Brain pericyte (primary cell): ENCODE measurements around the gene LRRC8D.
"Not testable (repeated sequence)": the region's sequence is repeated elsewhere in the genome, so short reads cannot be mapped to it uniquely, and the experiment has no call there.

ENCODE experiments used
- DNase-seq: peaks from one replicate; pipeline ENCODE4 v3.0.0-alpha.2; 2012; ENCODE audit warnings: low read depth, low spot score

LRRC8D gene

DNA sequence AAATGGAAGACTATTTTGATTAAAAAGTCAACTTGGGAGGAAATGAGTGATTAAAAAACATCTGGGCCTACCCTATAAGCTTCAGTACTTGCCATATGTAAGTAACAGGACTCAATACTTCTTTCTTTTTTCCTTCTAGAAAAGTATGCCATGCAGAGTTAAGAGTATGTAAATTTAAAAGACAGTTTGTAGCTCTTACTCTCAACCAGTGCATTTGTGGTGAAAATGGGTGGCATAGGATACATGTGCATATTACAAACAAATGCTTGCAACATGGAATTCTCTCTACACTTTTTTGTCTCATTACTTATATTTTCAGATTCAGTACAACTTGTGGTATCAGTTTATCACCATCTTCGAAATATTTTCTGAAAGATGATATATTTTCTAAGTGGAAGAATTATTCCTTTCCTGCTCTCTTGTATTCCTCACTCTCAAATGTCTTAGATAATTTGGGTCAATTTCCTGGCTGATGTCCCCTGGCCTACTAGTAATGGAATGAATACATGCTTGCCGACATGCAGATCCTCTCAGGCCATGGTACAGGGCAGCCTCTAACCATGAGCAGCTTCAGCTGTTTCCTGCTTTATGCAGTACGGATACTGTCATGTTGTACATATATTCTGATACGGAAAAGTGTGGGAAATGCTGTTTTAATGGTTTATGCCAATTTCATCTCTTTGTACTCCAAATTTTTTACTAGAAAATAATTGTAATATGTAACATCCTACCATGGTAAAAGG, 92.7 kb downstream of the LRRC8D start:
- no peak for DNase-seq

GRCh38 chr1:89917353-89917752, 96.5 kb downstream of the LRRC8D start:
- no peak for DNase-seq

GRCh38 chr1:89918127-89918793, 97.4 kb downstream of the LRRC8D start:
- no peak for DNase-seq

- no peak for DNase-seq
Measured at GRCh38 chr1:89918794-89919155, 97.9 kb downstream of the LRRC8D start.

DNA sequence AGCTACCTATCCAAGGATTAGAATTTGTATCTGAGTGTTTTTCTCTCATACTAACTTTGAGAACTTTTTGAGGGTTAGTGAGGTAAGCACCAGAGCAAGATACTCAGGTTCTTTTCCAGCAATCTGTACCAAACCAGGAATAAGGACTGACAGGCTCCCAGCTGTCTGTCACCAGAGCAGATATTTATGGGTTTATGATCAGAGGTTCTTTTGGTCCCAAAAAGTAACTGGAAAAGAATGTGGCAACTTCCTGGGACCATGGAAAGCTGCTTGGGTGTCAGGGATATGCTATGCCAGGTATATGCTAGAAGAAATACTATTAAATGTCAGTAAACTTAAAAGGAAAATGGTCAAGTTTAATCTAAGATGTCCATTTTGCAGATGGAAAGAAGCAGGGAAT, 98.3 kb downstream of the LRRC8D start:
- no peak for DNase-seq

GRCh38 chr1:89922911-89923310, 102.1 kb downstream of the LRRC8D start:
- DNase-seq: no peak

DNA sequence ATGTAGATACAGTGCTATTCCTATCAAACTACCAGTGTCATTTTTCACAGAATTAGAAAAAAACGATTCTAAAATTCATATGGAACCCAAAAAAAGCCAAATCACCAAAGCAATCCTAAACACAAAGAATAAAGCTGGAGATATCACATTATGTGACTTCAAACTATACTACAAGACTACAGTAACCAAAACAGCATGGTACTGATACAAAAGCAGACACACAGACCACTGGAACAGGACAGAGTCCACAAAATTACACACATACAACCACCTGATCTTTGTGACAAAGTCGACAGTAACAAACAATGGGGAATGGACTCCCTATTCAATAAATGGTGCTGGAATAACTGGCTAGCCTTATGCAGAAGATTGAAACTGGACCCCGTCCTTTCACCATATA, 102.7 kb downstream of the LRRC8D start:
- DNase-seq: no peak

- DNase-seq: not testable (repeated sequence)
Measured at GRCh38 chr1:89924075-89924474, 103.2 kb downstream of the LRRC8D start.

GRCh38 chr1:89927049-89927448, 106.2 kb downstream of the LRRC8D start:
- no peak for DNase-seq

- DNase-seq: no peak
Measured at GRCh38 chr1:89927478-89927877, 106.6 kb downstream of the LRRC8D start.

- no peak for DNase-seq
Measured at GRCh38 chr1:89928506-89928905, 107.7 kb downstream of the LRRC8D start.

GRCh38 chr1:89929467-89930063, 108.7 kb downstream of the LRRC8D start:
- DNase-seq: no peak

DNA sequence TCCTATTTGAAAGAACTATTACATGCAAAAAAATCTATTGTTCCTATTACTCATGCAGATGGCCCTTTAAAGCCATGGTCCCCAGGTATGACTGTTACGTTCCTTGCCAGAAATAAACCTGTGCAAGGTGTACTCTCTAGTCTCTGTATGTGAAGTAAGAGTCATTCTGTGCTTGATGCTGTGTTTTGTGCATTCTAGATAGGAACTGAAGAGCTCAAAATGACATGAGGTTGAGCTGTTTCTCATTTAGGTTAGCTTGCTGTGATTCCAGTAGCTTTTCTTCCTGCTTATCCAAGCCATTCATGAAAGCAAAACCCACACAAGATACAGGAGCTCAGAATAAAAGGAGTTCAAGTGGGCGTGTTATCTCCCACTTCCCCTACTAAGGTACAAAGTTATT, 109.7 kb downstream of the LRRC8D start:
- no peak for DNase-seq

GRCh38 chr1:89931964-89932363, 111.1 kb downstream of the LRRC8D start:
- no peak for DNase-seq

DNA sequence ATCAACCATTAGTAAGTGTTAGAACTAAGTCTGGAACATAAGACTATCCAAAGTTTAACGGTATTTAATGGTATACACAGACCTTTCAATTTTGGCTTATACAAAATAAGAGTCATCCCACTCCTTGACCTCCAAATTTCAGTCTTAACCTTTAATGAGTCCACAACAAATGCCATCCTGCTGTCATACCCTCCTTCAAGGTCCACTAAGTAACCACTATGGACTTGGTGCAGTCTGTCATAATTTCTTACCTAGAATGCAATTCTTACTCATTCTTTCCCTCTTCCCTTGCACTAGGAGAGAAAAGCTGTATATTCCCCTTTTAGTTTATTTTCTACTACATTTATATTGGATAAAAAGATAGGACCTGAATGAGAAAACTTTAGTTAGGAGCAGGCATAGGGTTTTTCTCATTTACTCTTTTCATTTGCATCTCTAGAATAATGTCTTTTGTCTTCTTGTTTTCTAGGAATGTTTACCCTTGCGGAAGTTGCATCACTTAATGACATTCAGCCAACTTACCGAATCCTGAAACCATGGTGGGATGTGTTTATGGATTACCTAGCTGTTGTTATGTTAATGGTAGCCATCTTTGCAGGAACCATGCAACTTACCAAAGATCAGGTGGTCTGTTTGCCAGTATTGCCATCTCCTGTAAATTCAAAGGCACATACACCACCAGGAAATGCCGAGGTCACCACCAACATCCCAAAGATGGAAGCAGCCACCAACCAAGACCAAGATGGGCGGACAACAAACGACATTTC, 111.9 kb downstream of the LRRC8D start:
- DNase-seq: no peak

GRCh38 chr1:89934461-89934860, 113.6 kb downstream of the LRRC8D start:
- no peak for DNase-seq

- DNase-seq: no peak
Measured at GRCh38 chr1:89935235-89935634, 114.4 kb downstream of the LRRC8D start.

- no peak for DNase-seq
Measured at GRCh38 chr1:89936694-89937093, 115.9 kb downstream of the LRRC8D start.

DNA sequence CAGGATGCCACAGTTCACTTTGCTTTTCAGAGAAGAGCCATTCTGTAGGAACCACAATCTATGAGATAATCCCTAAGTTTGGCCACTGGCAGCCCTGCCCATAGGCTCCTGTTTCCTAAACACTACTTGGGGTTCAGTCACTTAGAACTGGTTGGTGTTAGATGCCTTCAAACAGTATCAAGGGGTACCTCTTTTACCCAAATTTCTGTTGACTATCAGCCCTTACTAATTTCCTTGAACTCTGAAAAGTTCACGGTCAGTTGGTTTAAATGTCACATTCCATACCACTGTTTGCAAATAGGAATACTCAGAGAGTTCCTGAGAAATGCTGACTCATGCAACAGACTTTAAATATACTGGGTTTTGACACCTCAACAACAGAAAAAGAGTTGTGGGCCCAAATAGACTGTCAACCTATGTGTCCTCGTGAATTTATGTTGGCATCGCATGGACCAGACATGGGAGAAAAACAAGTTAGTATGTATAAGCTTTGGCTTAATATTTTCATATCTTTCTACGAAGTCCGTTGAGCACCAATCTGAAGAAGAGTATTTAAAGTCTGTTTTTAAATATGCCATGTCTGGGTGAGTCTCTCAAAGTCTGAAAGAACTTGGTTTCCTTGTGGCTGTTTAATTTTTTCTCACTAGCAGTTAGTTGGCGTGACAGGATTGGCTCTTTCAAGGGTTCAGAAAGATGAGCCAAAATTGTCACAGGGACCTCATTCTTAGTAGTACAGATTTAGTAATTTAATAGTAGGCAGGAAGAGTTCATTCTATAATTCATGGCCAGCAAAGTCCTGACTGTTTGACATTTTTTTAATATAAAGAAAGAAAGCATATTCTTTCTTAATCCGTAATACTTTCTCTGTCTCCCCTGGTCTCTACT, 117.6 kb downstream of the LRRC8D start:
- DNase-seq: no peak

GRCh38 chr1:89939059-89939570, 118.3 kb downstream of the LRRC8D start:
- DNase-seq: no peak
